GM18520 (cell line): ENCODE data around the gene PRKD2.
"Not testable (repeated sequence)": the region's sequence is repeated elsewhere in the genome, so short reads cannot be mapped to it uniquely, and the experiment has no call there.

Experiments
- ATAC-seq: cut with Tn5 transposase; IDR thresholded peaks from one replicate; pipeline ENCODE4 v1.9.1; 2021; ENCODE audit not compliant: unreplicated experiment

PRKD2 gene

GRCh38 chr19:46712768-46713338, 4.1 kb downstream of the PRKD2 start:
- ATAC-seq = not testable (repeated sequence)

GRCh38 chr19:46710687-46711086, 6.2 kb downstream of the PRKD2 start:
- ATAC-seq = no peak

- no peak for ATAC-seq
These were observed 12.4 kb downstream of the PRKD2 start for GRCh38 chr19:46704379-46705076.

GRCh38 chr19:46700704-46701103, 16.2 kb downstream of the PRKD2 start:
- no peak for ATAC-seq

- no peak for ATAC-seq
These were observed 18.3 kb downstream of the PRKD2 start for GRCh38 chr19:46698395-46699321.

- ATAC-seq = no peak
These were observed 19.5 kb downstream of the PRKD2 start for GRCh38 chr19:46697204-46697960.

GRCh38 chr19:46696866-46697203, 20.1 kb downstream of the PRKD2 start:
- no peak for ATAC-seq

- ATAC-seq = no peak
These were observed 20.9 kb downstream of the PRKD2 start for GRCh38 chr19:46696052-46696451.

GRCh38 chr19:46693760-46694159, 23.2 kb downstream of the PRKD2 start:
- ATAC-seq = no peak

GRCh38 chr19:46692918-46693722, 23.8 kb downstream of the PRKD2 start:
- no peak for ATAC-seq

- ATAC-seq = no peak
These were observed 25.0 kb downstream of the PRKD2 start for GRCh38 chr19:46691948-46692347.

- ATAC-seq = no peak
These were observed 25.8 kb downstream of the PRKD2 start for GRCh38 chr19:46691104-46691503.

- ATAC-seq = no peak
These were observed 27.6 kb downstream of the PRKD2 start for GRCh38 chr19:46689358-46689757.

- no peak for ATAC-seq
These were observed 29.3 kb downstream of the PRKD2 start for GRCh38 chr19:46687438-46688145.

GRCh38 chr19:46685189-46685588, 31.7 kb downstream of the PRKD2 start:
- ATAC-seq = no peak

GRCh38 chr19:46678110-46678732, 38.7 kb downstream of the PRKD2 start:
- no peak for ATAC-seq

GRCh38 chr19:46674416-46675178, 42.3 kb downstream of the PRKD2 start:
- ATAC-seq = no peak

- no peak for ATAC-seq
These were observed 46.1 kb downstream of the PRKD2 start for GRCh38 chr19:46670813-46671212.

- no peak for ATAC-seq
These were observed 48.3 kb downstream of the PRKD2 start for GRCh38 chr19:46668662-46669061.
